ENCODE measurements around the gene MAD1L1.

DNA sequence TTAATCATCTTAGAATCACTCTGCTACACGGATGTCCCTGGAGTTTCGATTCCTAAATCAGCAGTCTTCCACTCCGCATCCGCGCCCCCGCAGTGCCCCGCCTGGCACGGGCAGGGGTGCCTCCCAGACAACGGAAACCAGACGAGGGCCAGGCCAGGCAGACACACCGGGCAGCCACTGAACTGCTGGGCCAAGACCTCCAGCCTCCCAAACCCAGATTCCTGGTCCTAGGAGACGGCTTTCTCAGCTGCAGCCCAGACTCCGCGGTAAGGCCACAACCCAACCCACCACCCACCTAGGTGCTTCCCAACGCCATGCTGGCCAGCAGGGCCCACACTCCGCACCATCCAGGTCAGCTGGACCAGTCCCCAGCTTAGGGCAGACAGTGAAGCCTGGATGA lies 33.2 kb downstream of the MAD1L1 start:
- TF ChIP-seq, protein P1, sequence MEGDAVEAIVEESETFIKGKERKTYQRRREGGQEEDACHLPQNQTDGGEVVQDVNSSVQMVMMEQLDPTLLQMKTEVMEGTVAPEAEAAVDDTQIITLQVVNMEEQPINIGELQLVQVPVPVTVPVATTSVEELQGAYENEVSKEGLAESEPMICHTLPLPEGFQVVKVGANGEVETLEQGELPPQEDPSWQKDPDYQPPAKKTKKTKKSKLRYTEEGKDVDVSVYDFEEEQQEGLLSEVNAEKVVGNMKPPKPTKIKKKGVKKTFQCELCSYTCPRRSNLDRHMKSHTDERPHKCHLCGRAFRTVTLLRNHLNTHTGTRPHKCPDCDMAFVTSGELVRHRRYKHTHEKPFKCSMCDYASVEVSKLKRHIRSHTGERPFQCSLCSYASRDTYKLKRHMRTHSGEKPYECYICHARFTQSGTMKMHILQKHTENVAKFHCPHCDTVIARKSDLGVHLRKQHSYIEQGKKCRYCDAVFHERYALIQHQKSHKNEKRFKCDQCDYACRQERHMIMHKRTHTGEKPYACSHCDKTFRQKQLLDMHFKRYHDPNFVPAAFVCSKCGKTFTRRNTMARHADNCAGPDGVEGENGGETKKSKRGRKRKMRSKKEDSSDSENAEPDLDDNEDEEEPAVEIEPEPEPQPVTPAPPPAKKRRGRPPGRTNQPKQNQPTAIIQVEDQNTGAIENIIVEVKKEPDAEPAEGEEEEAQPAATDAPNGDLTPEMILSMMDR (conservative IDR thresholded peaks at IDR 0.05) = no peak
- TF ChIP-seq ZFX (IDR thresholded peaks at IDR 0.05) = no peak

Measured in C4-2B (cell line).